Vagina (tissue), 2 donors: ENCODE results near the gene SSR3.

Source experiments
- POLR2A ChIP-seq, 2 donors: fragments of 450-650 bp; IDR thresholded peaks; one replicate each; pipeline ENCODE4 v1.6.1; 2017; ENCODE audit warnings: antibody characterized with exemption in 2 of 2, mild to moderate bottlenecking in 2 of 2, moderate library complexity in 2 of 2
- POLR2AphosphoS5 ChIP-seq, 2 donors: sonication (generic); formaldehyde crosslinking; IDR thresholded peaks; one replicate each; pipeline ENCODE4 v1.9.0; 2017; ENCODE audit warnings: antibody characterized with exemption in 2 of 2, mild to moderate bottlenecking in 2 of 2, low read depth in 1 of 2; ENCODE audit not compliant: insufficient read depth in 1 of 2
- TF ChIP-seq, protein P1 (sequence below), 3 experiments: fragments of 450-650 bp in 2 of 3; fragments of 200-600 bp in 1 of 3; sonication (generic) in 1 of 3; IDR thresholded peaks; one replicate each; pipeline ENCODE4 v1.5.1; 2017 to 2019; ENCODE audit warnings: antibody characterized with exemption in 3 of 3, mild to moderate bottlenecking in 2 of 3, moderate library complexity in 2 of 3

DNA sequence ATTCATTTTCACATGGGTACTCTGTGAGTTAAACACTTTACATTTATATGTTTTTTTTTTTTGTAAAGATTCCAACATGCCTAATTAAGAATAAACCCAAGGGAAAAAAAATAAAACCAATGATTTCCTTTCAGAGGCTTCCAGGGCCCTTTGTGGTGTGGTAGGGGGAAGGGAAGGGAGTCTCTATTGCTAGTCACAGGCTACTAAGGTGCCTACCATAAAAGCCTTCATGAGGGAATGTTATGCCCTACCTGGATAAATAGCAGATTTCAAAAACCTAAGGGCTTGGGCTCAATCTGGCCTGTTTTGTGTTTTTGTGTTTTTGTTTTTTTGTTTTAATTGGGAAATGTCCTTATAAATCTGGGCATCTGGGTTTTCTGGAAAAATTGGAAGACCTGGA, 38.9 kb upstream of the SSR3 start:
- TF ChIP-seq, protein P1, sequence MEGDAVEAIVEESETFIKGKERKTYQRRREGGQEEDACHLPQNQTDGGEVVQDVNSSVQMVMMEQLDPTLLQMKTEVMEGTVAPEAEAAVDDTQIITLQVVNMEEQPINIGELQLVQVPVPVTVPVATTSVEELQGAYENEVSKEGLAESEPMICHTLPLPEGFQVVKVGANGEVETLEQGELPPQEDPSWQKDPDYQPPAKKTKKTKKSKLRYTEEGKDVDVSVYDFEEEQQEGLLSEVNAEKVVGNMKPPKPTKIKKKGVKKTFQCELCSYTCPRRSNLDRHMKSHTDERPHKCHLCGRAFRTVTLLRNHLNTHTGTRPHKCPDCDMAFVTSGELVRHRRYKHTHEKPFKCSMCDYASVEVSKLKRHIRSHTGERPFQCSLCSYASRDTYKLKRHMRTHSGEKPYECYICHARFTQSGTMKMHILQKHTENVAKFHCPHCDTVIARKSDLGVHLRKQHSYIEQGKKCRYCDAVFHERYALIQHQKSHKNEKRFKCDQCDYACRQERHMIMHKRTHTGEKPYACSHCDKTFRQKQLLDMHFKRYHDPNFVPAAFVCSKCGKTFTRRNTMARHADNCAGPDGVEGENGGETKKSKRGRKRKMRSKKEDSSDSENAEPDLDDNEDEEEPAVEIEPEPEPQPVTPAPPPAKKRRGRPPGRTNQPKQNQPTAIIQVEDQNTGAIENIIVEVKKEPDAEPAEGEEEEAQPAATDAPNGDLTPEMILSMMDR (IDR thresholded peaks at IDR 0.05), result no peak
- TF ChIP-seq POLR2A (IDR thresholded peaks at IDR 0.05) (no peak), POLR2AphosphoS5 (IDR thresholded peaks at IDR 0.05; ENCODE audit: insufficient read depth in 1 of 2, low read depth in 1 of 2) (no peak)
